Neural progenitor cell (in vitro differentiated cells): ENCODE data around the gene CIBAR2. TPM values are rescaled to one million over a fixed set of nuclear protein-coding genes. Genes with fewer than 3 reads are reported as not detected.

ENCODE experiments used
- DNase-seq: peaks from one replicate; pipeline ENCODE4 v3.0.0-alpha.2; 2016; ENCODE audit warnings: low spot score
- H2AFZ ChIP-seq: fragments of 200-600 bp; sonication (generic); replicated peaks from 2 replicates; pipeline ENCODE4 v1.6.1; 2016; ENCODE audit warnings: antibody characterized with exemption
- H3F3A ChIP-seq: fragments of 200-600 bp; sonication (generic); 2 replicates; pipeline ENCODE4 v1.6.1; 2016; ENCODE audit warnings: antibody characterized with exemption, low read depth
- H3K27ac ChIP-seq: fragments of 200-600 bp; sonication (generic); 2 replicates; pipeline ENCODE4 v1.5.1; 2016; ENCODE audit warnings: mild to moderate bottlenecking
- H3K27me3 ChIP-seq: fragments of 200-600 bp; sonication (generic); 2 replicates; pipeline ENCODE4 v1.6.1; 2016; ENCODE audit warnings: mild to moderate bottlenecking, moderate library complexity
- H3K36me3 ChIP-seq: fragments of 200-600 bp; sonication (generic); 2 replicates; pipeline ENCODE4 v1.5.1; 2016
- H3K4me1 ChIP-seq: fragments of 200-600 bp; sonication (generic); 2 replicates; pipeline ENCODE4 v1.6.1; 2016; ENCODE audit warnings: mixed run types
- H3K4me2 ChIP-seq: fragments of 200-600 bp; sonication (generic); 2 replicates; pipeline ENCODE4 v1.6.1; 2016
- H3K4me3 ChIP-seq: fragments of 200-600 bp; sonication (generic); 2 replicates; pipeline ENCODE4 v1.5.1; 2016
- H3K79me2 ChIP-seq: fragments of 200-600 bp; sonication (generic); 2 replicates; pipeline ENCODE4 v1.6.1; 2016; ENCODE audit warnings: low read depth
- H3K9ac ChIP-seq: fragments of 200-600 bp; sonication (generic); 2 replicates; pipeline ENCODE4 v1.6.1; 2016
- H3K9me3 ChIP-seq: fragments of 200-600 bp; sonication (generic); 2 replicates; pipeline ENCODE4 v1.5.1; 2016; ENCODE audit warnings: low read depth
- H4K20me1 ChIP-seq: fragments of 200-600 bp; sonication (generic); 2 replicates; pipeline ENCODE4 v1.6.1; 2016; ENCODE audit warnings: low read depth
- H3K27ac Mint-ChIP-seq: 3 replicates; pipeline ENCODE4 v1.8.0; 2021; ENCODE audit warnings: mixed read lengths
- H3K27me3 Mint-ChIP-seq: 2 replicates; pipeline ENCODE4 v1.8.0; 2022; ENCODE audit warnings: low read depth, mild to moderate bottlenecking, inconsistent platforms, moderate library complexity, mixed read lengths; ENCODE audit not compliant: insufficient read depth
- H3K36me3 Mint-ChIP-seq: 3 replicates; pipeline ENCODE4 v1.8.0; 2021; ENCODE audit warnings: mixed read lengths
- H3K4me1 Mint-ChIP-seq: 3 replicates; pipeline ENCODE4 v1.8.0; 2021; ENCODE audit warnings: mixed read lengths
- H3K4me3 Mint-ChIP-seq: 3 replicates; pipeline ENCODE4 v1.8.0; 2021; ENCODE audit warnings: mild to moderate bottlenecking, moderate library complexity, mixed read lengths
- H3K9me3 Mint-ChIP-seq: 3 replicates; pipeline ENCODE4 v1.8.0; 2020; ENCODE audit warnings: mixed read lengths
- EZH2 ChIP-seq: fragments of 200-600 bp; sonication (generic); IDR thresholded peaks from 2 replicates; pipeline ENCODE4 v1.6.1; 2017; ENCODE audit warnings: antibody characterized with exemption, mild to moderate bottlenecking, moderate library complexity
- EZH2phosphoT487 ChIP-seq: fragments of 200-600 bp; sonication (generic); IDR thresholded peaks from 2 replicates; pipeline ENCODE4 v1.6.1; 2017; ENCODE audit warnings: antibody characterized with exemption
- total RNA-seq: library from RNA; depleted of rRNA; stranded (reverse); fragments of >200 nt; gene quantifications from 2 replicates; pipeline ENCODE4 v1.2.3, GENCODE V29; 2015; ENCODE audit warnings: low replicate concordance
- TF ChIP-seq, protein P1 (sequence below): fragments of 200-600 bp; sonication (generic); IDR thresholded peaks from 2 replicates; pipeline ENCODE4 v1.5.1; 2017; ENCODE audit warnings: antibody characterized with exemption, mild to moderate bottlenecking

Gene CIBAR2
- total RNA-seq, 1 donor from 2014 or later: not detected

DNA sequence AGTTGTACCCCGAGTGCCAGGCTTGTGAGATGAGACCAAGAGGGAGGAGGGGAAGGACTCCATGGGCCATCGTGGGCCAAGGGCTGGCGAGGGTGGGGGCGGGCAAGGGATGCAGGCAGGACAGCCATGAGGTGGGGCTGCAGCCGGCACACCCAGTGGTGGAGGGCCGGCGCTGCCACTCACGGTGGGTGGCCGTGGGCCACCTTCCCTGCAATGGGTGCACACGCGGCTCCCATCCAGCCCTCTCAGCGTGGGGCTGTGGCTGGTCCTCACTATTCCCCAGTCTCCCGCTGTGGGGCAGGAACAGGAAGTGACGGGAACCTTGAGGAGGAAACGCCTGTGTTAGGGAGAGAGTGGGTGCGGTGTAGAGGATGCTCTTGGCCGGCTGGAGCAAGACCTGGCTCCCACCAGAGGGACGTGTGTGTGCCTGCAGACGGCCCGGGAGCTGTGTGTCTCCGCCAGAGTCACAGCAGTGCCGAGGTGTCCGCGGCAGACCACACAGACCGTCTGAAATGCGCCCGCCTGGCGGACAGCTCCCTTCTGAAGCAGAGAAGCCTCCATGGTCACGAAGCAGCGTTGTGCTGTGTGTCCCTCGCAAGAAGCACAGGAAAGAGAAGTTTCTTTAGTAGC, 23.6 kb downstream of the CIBAR2 start:
- no peak overlapping the region for H3K27ac ChIP-seq
- no peak for TF ChIP-seq EZH2
- no peak for TF ChIP-seq EZH2phosphoT487
- TF ChIP-seq, protein P1, sequence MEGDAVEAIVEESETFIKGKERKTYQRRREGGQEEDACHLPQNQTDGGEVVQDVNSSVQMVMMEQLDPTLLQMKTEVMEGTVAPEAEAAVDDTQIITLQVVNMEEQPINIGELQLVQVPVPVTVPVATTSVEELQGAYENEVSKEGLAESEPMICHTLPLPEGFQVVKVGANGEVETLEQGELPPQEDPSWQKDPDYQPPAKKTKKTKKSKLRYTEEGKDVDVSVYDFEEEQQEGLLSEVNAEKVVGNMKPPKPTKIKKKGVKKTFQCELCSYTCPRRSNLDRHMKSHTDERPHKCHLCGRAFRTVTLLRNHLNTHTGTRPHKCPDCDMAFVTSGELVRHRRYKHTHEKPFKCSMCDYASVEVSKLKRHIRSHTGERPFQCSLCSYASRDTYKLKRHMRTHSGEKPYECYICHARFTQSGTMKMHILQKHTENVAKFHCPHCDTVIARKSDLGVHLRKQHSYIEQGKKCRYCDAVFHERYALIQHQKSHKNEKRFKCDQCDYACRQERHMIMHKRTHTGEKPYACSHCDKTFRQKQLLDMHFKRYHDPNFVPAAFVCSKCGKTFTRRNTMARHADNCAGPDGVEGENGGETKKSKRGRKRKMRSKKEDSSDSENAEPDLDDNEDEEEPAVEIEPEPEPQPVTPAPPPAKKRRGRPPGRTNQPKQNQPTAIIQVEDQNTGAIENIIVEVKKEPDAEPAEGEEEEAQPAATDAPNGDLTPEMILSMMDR: no peak
- Mint-ChIP-seq H3K27me3 (peaks cover 4% of the 10 kb centered on the region), H3K4me1 (peaks cover 31% of the 10 kb centered on the region), H3K27ac (no peak overlapping the region), H3K36me3 (no peaks in the 10 kb centered on the region), H3K9me3 (no peaks in the 10 kb centered on the region), H3K4me3 (no peak overlapping the region)
- no peak overlapping the region for H3K4me3 ChIP-seq
- H2AFZ ChIP-seq: no peak overlapping the region
- H3K4me1 ChIP-seq: peaks cover 10% of the 10 kb centered on the region
- H4K20me1 ChIP-seq: peaks cover 2% of the 10 kb centered on the region
- peaks cover 12% of the 10 kb centered on the region for H3F3A ChIP-seq
- DNase-seq: no peak
- no peak overlapping the region for H3K4me2 ChIP-seq
- no peaks in the 10 kb centered on the region for H3K79me2 ChIP-seq
- no peaks in the 10 kb centered on the region for H3K36me3 ChIP-seq
- H3K9me3 ChIP-seq: no peaks in the 10 kb centered on the region
- peaks cover 17% of the 10 kb centered on the region for H3K27me3 ChIP-seq
- H3K9ac ChIP-seq: no peak overlapping the region

DNA sequence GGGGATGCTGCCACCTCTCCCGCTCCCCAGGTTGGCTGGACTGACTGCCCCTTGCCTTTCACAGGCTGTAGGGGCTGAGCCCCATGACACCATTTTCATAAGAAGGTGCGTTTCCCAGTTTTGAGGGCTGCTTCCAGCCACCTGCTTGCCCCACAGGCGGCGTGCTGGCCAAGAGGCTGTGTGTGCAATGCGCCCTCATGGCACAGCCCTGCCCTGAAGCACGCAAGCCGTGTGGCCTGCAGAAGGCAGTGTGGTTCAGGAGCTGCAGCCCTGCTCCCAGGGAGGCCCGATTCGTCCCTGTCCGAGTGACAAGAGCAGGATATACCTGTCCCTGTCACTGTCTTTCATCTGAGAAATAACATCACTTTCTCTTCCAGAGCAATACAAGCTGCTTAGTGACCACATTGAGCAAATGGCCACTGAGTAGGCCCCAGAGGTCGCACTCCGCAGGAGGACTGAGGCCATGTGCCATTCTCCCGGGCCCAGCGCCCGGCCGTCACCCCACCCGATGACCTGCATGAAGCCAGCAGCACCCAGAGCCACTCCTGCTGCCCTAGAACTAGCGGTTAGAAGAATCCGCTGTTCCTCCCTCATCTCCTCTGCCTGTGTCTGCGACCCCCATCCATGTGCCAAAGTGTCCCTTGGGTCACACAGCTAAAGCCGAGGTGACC, 24.2 kb downstream of the CIBAR2 start:
- Mint-ChIP-seq H3K9me3 (no peaks in the 10 kb centered on the region), H3K4me1 (peaks cover 37% of the 10 kb centered on the region), H3K36me3 (no peaks in the 10 kb centered on the region), H3K4me3 (peak overlapping the region; percentile 30), H3K27ac (no peak overlapping the region), H3K27me3 (peaks cover 4% of the 10 kb centered on the region)
- H3K27me3 ChIP-seq: peaks cover 17% of the 10 kb centered on the region
- no peak overlapping the region for H2AFZ ChIP-seq
- H3K36me3 ChIP-seq: no peaks in the 10 kb centered on the region
- H3F3A ChIP-seq: peaks cover 18% of the 10 kb centered on the region
- no peak overlapping the region for H3K9ac ChIP-seq
- H3K4me2 ChIP-seq: no peak overlapping the region
- DNase-seq: no peak
- H3K27ac ChIP-seq: no peak overlapping the region
- H3K79me2 ChIP-seq: no peaks in the 10 kb centered on the region
- no peaks in the 10 kb centered on the region for H3K9me3 ChIP-seq
- peaks cover 5% of the 10 kb centered on the region for H4K20me1 ChIP-seq
- peaks cover 14% of the 10 kb centered on the region for H3K4me1 ChIP-seq
- no peak overlapping the region for H3K4me3 ChIP-seq
- TF ChIP-seq, protein P1: no peak
- TF ChIP-seq EZH2 (no peak), EZH2phosphoT487 (no peak)

DNA sequence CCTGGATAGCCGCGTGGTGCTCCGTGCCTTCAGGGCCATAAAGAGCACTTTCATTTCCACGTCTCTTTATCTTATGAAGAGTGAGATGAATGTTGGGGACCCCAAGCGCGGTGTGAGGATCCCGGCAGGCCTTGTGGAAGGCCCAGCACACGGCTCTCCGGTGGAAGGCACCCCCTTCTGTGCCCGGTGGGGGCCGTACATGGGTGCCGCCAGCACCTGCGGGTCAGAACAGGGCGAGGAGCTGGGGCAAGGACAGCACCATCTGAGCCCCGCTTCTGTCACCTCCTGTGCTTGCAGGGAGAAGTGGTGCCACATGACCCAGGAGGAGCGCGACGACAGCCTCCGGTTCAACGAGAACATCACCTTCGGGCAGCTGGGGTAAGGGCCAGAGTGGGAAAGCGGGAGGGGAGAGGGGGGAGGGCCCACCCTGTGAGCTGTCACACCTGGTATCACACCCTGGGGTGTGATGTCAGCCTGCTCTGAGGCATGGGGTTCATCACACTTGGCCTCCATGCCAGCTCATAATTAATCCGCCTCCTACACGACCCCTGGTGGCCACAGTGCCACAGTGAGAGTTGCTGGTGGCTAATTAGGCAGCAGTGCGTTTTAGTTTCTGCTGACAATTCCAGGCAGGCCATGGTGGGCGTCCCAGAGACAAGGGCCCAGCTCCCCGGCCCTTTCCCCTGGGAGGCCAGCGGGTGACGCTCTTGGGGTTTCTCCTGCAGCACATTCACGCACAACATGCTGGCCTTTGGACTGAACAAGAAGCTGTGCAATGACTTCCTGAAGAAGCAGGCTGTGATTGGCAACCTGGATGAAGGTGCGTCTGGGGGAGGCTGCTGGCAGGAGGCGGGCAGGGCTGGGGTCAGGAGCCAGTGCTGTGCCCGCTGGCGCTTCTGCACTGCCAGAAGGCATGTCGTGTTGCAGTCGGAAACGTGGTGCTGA, 25.7 kb downstream of the CIBAR2 start:
- no peak overlapping the region for H3K9ac ChIP-seq
- H3K27me3 ChIP-seq: peaks cover 27% of the 10 kb centered on the region
- H2AFZ ChIP-seq: no peak overlapping the region
- peaks cover 32% of the 10 kb centered on the region for H3F3A ChIP-seq
- H3K4me1 ChIP-seq: peaks cover 28% of the 10 kb centered on the region
- no peaks in the 10 kb centered on the region for H3K36me3 ChIP-seq
- TF ChIP-seq, protein P1: peak; percentile 75
- TF ChIP-seq EZH2: no peak
- H3K27ac ChIP-seq: no peak overlapping the region
- Mint-ChIP-seq H3K27me3 (peaks cover 9% of the 10 kb centered on the region), H3K9me3 (no peaks in the 10 kb centered on the region), H3K27ac (no peak overlapping the region), H3K36me3 (no peaks in the 10 kb centered on the region), H3K4me1 (peaks cover 45% of the 10 kb centered on the region), H3K4me3 (no peak overlapping the region)
- no peak overlapping the region for H3K4me3 ChIP-seq
- H3K79me2 ChIP-seq: no peaks in the 10 kb centered on the region
- H4K20me1 ChIP-seq: peaks cover 5% of the 10 kb centered on the region
- peak; percentile 83 for DNase-seq
- H3K9me3 ChIP-seq: no peaks in the 10 kb centered on the region
- no peak overlapping the region for H3K4me2 ChIP-seq
